BJ (cell line): ENCODE results near the gene NRAP. TPM values are rescaled to one million over a fixed set of nuclear protein-coding genes. Genes with fewer than 3 reads are reported as not detected.

Source experiments
- CTCF ChIA-PET: fragments of 350-600 bp; formaldehyde crosslinking; extraction: SDS; loops from one replicate; lab custom pipeline; 2021; ENCODE audit warnings: antibody characterized with exemption, inconsistent platforms; lab: Yijun Ruan, JAX
- POLR2A ChIA-PET: fragments of 300-600 bp; sonication (Branson Sonifier 250); formaldehyde crosslinking; extraction: SDS; loops from one replicate; lab custom pipeline; 2021; ENCODE audit warnings: antibody characterized with exemption; lab: Charles Lee
- DNase-seq: peaks from one replicate; pipeline ENCODE4 v3.0.0-alpha.2; 2011; ENCODE audit warnings: low read depth
- H3K27me3 ChIP-seq: 2 replicates; pipeline ENCODE4 v1.6.0; 2011; ENCODE audit warnings: low read length; ENCODE audit not compliant: control insufficient read depth, insufficient read depth
- H3K36me3 ChIP-seq: 2 replicates; pipeline ENCODE4 v1.5.1; 2011; ENCODE audit warnings: low read length; ENCODE audit not compliant: control insufficient read depth, insufficient read depth
- H3K4me3 ChIP-seq: 2 replicates; pipeline ENCODE4 v1.5.1; 2011; ENCODE audit warnings: low read depth, mild to moderate bottlenecking, control low read depth, low read length
- CTCF ChIP-seq: IDR thresholded peaks from 2 replicates; pipeline ENCODE4 v1.5.1; 2011; ENCODE audit warnings: low read depth, mild to moderate bottlenecking, control low read depth, inconsistent platforms, low read length, moderate library complexity; ENCODE audit not compliant: insufficient read depth
- polyA plus RNA-seq: library from polyadenylated mRNA; depleted of rRNA; stranded (reverse); fragments of >200 nt; gene quantifications from 2 replicates; pipeline ENCODE4 v1.2.3, GENCODE V29; 2011

Gene NRAP
- polyA plus RNA-seq, 1 experiment, result not detected

DNA sequence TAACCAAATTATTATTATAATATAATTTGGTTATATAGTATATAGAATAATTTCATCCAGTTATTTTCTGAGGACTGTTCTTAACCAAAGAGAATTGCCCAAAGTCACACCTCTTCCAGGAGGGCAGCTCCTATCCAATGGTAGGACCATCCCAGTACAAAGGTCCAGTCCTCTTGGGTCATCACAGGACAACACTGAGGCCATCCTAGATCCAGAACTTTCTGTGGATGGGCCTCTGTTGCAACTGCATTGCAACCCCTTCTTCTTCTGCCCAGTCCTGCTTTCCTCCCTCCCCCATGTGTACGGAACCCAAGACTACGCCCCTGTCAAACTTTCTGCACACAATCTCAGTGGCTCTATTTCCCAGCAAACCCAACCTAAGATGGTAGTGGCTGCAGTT is 116.4 kb downstream of the NRAP start:
- no peak overlapping the region for H3K4me3 ChIP-seq
- ChIA-PET CTCF (interaction anchor here (1.1 to 1.3 kb wide), 2 partner anchors 26 to 92 kb away, joined by 3 to 5 read pairs; no protein-coding TSS in a partner anchor), POLR2A (no interaction called here)
- H3K27me3 ChIP-seq, result peaks cover 2% of the 10 kb centered on the region; the same call in 1 of the 2 replicates
- H3K36me3 ChIP-seq, result no peaks in the 10 kb centered on the region
- no peak for TF ChIP-seq CTCF
- no peak for DNase-seq

GRCh38 chr10:113544392-113544791 is 119.4 kb downstream of the NRAP start:
- peaks cover 2% of the 10 kb centered on the region; the same call in 1 of the 2 replicates for H3K27me3 ChIP-seq
- no peak for DNase-seq
- H3K36me3 ChIP-seq, result no peaks in the 10 kb centered on the region
- no peak for TF ChIP-seq CTCF
- ChIA-PET CTCF (interaction anchor here (0.9 to 1.8 kb wide), 3 partner anchors 14 to 18 kb away, joined by 3 to 4 read pairs (median 3); no protein-coding TSS in a partner anchor), POLR2A (no interaction called here)
- no peak overlapping the region for H3K4me3 ChIP-seq

DNA sequence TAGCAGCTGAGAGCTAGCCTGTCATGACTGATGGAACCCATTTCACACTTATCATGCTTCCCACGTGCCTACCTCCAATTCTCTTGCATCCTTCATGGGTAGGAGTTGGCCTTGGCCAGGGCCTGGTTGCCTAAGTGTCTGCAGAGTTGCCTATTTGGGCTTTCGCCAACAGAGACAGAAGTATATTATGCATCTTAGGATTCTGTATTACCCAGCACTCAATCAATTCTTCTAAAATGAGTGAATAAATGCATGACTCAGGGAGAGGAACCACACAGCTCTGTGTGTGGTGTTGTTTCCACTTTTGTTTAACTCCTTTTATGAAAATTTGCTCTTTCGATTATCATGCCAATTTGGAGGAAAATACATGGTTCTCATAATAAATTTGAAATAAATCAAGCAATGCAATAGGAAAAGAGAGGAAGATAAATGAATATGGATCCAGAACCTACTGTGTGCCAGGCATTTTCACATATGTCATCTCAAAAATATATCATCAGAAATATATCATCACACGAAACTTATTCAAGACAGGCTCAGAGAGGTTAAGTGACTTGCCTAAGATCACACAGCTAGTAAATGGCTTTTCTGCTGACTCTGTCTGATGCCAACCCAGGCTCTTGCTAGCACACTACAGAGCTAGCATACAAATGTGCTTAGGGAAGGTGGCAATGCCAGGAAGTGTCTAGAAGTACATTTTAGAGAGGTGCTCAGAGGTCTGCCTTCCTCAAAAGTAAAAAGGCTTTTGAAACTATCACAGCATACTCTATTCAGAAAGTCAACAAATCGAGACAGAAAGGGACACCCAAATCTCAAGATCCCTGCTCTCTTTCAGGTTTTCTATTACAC is 120.5 kb downstream of the NRAP start:
- peaks cover 2% of the 10 kb centered on the region; the same call in 1 of the 2 replicates for H3K27me3 ChIP-seq
- DNase-seq, result no peak
- ChIA-PET CTCF (interaction anchor here (0.6 to 2.6 kb wide), 6 partner anchors 13 to 165 kb away, joined by 3 to 13 read pairs (median 4); no protein-coding TSS in a partner anchor), POLR2A (interaction anchor here (0.6 kb wide), 1 partner anchor 22 kb away, joined by 3 read pairs; no protein-coding TSS in a partner anchor)
- no peak for TF ChIP-seq CTCF
- no peak overlapping the region for H3K4me3 ChIP-seq
- H3K36me3 ChIP-seq, result no peaks in the 10 kb centered on the region

- no peak for TF ChIP-seq CTCF
- peaks cover 2% of the 10 kb centered on the region; the same call in 1 of the 2 replicates for H3K27me3 ChIP-seq
- POLR2A ChIA-PET, result no interaction called here
- no peak for DNase-seq
- no peaks in the 10 kb centered on the region for H3K36me3 ChIP-seq
- CTCF ChIA-PET, result interaction anchor here (0.6 to 2.6 kb wide), 4 partner anchors 17 to 178 kb away, joined by 3 to 13 read pairs (median 3); no protein-coding TSS in a partner anchor
- no peak overlapping the region for H3K4me3 ChIP-seq
These were observed 122.3 kb downstream of the NRAP start for GRCh38 chr10:113541549-113541927.
